ENCODE results near the gene DOCK7.

GRCh38 chr1:62654744-62655143, 33.4 kb downstream of the DOCK7 start:
- TF ChIP-seq POLR2A (IDR thresholded peaks at IDR 0.05; ENCODE audit: low read length) (no peak), GATA1 (IDR thresholded peaks at IDR 0.05; ENCODE audit: low read depth, low read length) (no peak)

All from erythroblast (primary cell).